ENCODE data around the gene PTH1R. TPM values are rescaled to one million over a fixed set of nuclear protein-coding genes. Genes with fewer than 3 reads are reported as not detected.

Gene PTH1R
- total RNA-seq: 34.3 to 38.0 TPM (median 36.4 TPM) in 3 replicates

DNA sequence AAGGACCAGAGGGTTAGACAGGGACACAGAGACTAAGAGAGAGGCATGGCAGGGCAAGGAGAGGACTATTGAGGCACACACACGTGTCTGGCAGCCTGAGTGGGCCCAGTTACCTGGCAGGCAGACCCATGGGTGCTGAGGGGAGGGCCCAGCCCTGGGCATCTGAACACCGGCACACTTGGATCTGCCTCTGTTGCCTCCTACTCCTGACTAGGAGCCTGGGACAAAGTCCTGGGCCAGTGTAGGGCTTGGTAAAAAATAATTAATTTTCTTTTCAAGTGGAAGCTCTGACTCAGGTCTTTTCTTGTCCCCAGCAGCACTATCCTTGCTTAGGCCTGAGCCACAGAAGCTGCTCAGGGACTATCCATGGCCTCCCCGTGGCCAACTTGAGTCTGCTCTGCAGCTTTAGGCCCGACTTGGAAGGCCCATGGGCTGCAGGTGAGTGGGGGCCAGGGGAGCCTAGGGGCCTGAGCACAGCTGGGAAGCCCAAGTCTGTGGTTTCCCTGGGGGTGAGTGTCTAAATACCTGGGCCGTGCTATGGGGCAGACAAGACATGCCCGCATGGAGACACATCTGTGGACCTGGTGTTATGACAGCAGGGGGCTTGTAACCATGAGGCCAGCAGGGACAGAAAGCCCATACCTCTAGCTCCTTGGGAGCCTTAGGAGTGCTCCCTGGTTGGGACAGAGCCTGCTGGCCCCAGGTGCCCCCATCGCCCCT lies at the start of gene PTH1R:
TSS of gene PTH1R (plus strand) at position 316 of the 720 bp plus-strand sequence. CDS start 5,839 bp downstream, outside the sequence.
- H3K27ac Mint-ChIP-seq: peak within 1 kb of the TSS; percentile 19
- TF ChIP-seq, protein P1, sequence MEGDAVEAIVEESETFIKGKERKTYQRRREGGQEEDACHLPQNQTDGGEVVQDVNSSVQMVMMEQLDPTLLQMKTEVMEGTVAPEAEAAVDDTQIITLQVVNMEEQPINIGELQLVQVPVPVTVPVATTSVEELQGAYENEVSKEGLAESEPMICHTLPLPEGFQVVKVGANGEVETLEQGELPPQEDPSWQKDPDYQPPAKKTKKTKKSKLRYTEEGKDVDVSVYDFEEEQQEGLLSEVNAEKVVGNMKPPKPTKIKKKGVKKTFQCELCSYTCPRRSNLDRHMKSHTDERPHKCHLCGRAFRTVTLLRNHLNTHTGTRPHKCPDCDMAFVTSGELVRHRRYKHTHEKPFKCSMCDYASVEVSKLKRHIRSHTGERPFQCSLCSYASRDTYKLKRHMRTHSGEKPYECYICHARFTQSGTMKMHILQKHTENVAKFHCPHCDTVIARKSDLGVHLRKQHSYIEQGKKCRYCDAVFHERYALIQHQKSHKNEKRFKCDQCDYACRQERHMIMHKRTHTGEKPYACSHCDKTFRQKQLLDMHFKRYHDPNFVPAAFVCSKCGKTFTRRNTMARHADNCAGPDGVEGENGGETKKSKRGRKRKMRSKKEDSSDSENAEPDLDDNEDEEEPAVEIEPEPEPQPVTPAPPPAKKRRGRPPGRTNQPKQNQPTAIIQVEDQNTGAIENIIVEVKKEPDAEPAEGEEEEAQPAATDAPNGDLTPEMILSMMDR (IDR thresholded peaks at IDR 0.05; ENCODE audit: unreplicated experiment): no peak
- no peak for DNase-seq (ENCODE audit: low spot score in 2 of 2, unreplicated experiment in 2 of 2)
- no peaks in the 10 kb centered on the region for H3K9me3 Mint-ChIP-seq
- H3K27me3 Mint-ChIP-seq (ENCODE audit: low read depth): peaks cover 22% of the 10 kb centered on the region
- H3K36me3 Mint-ChIP-seq: no peaks in the 10 kb centered on the region
- no peak within 1 kb of the TSS for H3K4me3 Mint-ChIP-seq
- H3K4me1 Mint-ChIP-seq: peaks cover 33% of the 10 kb centered on the region

DNA sequence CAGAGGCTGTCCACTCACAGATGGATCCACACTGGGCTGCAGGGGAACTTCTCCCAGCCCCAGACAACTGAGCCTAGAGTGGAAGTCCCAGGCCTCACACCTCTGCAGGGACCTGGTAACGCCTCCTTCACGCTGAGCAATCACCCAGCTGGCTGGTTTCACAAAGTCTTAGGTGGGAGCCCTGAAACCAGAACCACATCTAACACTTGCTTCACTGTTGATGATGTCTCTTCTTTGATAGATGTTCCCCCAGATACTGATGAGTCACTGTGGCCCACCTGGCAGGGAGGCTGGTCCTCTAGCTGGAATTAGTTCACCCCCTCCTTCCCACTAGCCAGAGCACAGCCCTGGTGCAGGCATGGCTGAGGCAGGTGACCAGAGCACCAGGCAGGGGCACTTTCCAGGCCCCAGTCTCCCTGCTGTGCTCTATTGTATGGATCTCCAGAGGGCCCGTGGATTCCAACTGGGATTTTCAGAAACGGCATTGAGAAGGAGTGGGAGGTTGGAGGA lies 47.8 kb upstream of the PTH1R start:
- Mint-ChIP-seq H3K36me3 (peaks cover 3% of the 10 kb centered on the region), H3K27ac (no peak overlapping the region), H3K27me3 (ENCODE audit: low read depth) (no peaks in the 10 kb centered on the region), H3K4me3 (no peak overlapping the region), H3K4me1 (peaks cover 12% of the 10 kb centered on the region), H3K9me3 (no peaks in the 10 kb centered on the region)
- DNase-seq (ENCODE audit: low spot score in 2 of 2, unreplicated experiment in 2 of 2): no peak
- TF ChIP-seq, protein P1 (IDR thresholded peaks at IDR 0.05; ENCODE audit: unreplicated experiment): no peak

DNA sequence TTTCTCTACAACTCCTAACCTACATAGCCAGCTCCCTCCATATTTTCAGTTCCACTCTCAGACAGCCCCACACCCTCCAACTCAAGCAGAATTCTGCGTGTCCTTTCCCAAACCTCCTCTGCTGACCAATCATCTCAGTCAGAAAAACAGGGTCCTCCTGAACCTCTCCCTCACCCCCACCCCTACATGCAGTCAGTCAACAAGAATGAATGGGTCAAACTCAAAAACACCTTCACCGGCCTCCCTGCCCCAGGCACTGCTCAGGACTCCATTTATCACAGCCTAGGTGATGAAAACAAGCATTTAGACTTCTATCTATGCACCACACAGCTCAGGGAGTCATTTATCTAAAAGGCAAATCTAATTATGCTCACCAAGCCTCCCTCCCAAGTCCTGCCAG lies 46.7 kb upstream of the PTH1R start:
- no peaks in the 10 kb centered on the region for H3K27me3 Mint-ChIP-seq (ENCODE audit: low read depth)
- H3K4me1 Mint-ChIP-seq: peaks cover 16% of the 10 kb centered on the region
- DNase-seq (ENCODE audit: low spot score in 2 of 2, unreplicated experiment in 2 of 2): no peak
- peaks cover 3% of the 10 kb centered on the region for H3K36me3 Mint-ChIP-seq
- H3K27ac Mint-ChIP-seq: no peak overlapping the region
- H3K9me3 Mint-ChIP-seq: no peaks in the 10 kb centered on the region
- no peak overlapping the region for H3K4me3 Mint-ChIP-seq
- TF ChIP-seq, protein P1 (IDR thresholded peaks at IDR 0.05; ENCODE audit: unreplicated experiment): no peak

DNA sequence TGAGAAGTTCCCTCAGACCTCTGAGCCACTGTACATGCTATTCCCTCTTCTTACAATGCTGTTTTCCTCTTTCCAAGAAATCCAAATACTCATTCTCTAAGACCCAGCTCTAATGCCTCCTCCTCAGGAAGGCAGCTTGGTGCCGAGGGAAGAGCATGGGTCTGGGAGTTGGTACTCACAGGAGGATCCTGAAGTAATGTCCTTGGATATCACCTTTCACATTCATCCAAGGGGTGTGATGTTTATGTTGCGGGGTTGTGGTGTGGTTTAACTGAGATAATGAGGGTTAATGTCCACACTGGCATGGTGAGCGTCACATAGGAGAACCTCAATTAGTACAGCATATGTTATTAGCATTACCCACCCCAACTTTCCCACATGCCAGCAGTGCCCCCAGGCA lies 46.2 kb upstream of the PTH1R start:
- no peaks in the 10 kb centered on the region for H3K27me3 Mint-ChIP-seq (ENCODE audit: low read depth)
- TF ChIP-seq, protein P1 (IDR thresholded peaks at IDR 0.05; ENCODE audit: unreplicated experiment): no peak
- peaks cover 3% of the 10 kb centered on the region for H3K36me3 Mint-ChIP-seq
- H3K4me1 Mint-ChIP-seq: peaks cover 16% of the 10 kb centered on the region
- H3K4me3 Mint-ChIP-seq: no peak overlapping the region
- no peak for DNase-seq (ENCODE audit: low spot score in 2 of 2, unreplicated experiment in 2 of 2)
- H3K9me3 Mint-ChIP-seq: no peaks in the 10 kb centered on the region
- no peak overlapping the region for H3K27ac Mint-ChIP-seq

DNA sequence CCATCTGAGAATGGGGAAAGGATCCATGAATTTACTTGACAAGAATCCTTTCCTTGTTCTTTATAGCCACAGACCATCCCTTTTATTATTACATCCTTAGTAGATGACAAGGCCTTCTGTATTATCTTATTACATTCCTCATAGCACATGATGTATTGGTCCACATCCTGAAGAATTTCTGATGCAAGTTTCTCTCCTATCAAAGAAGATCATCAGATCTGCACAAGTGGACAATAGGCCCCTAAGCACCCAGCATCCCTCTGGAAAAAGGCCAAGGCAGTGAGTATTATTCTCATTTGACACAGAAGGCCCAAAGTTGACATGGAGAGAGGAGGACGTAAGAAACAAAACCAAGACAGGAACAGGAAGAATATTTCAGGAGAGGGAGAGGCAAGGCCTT lies 45.7 kb upstream of the PTH1R start:
- Mint-ChIP-seq H3K27me3 (ENCODE audit: low read depth) (no peaks in the 10 kb centered on the region), H3K27ac (no peak overlapping the region), H3K36me3 (peaks cover 4% of the 10 kb centered on the region), H3K9me3 (peaks cover 2% of the 10 kb centered on the region), H3K4me3 (no peak overlapping the region), H3K4me1 (peaks cover 16% of the 10 kb centered on the region)
- no peak for DNase-seq (ENCODE audit: low spot score in 2 of 2, unreplicated experiment in 2 of 2)
- TF ChIP-seq, protein P1 (IDR thresholded peaks at IDR 0.05; ENCODE audit: unreplicated experiment): no peak

All from mesothelial cell of epicardium (in vitro differentiated cells).